ENCODE measurements around the gene BABAM2. TPM values are rescaled to one million over a fixed set of nuclear protein-coding genes. Genes with fewer than 3 reads are reported as not detected.

The BABAM2 gene
- total and polyA plus RNA-seq, 9 of the 15 experiments (the other 6 are each of a cell fraction or from before 2014, with no cell fraction given): 10.9 to 37.4 (median 25.6) TPM

DNA sequence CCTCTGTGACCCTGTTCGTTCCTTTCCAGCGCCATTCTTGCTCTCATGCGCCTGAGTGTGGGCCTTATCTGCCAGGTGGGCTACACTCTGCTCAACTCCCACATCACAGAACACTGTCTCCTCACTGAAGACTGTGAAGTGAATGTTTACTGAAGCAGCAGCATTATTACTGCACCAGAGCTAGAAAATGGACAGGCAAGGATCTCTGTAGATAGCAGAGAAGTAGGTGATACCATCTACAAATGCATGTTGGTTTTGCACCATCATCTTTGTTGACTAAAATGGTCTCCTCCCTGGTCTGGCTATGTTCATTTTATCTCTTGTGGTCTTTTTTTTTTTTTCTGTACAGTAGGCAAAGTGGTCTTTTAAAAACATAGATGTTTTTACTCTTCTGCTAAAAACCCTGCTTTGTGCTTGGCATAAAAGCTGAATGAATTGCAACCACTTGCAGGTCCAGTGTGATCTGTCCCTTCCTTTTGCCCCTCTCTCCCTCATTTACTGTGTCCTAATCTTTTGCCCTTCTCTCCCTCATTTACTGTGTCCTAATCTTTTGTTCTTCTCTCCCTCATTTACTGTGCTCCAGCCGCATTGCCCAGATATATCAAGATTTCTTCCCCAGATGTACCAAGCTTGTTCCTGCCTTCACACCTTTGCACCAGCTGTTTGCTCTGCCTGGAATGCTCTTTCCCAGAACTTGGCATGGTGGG lies 35.4 kb downstream of the BABAM2 start (continued):
- TF ChIP-seq, protein P1, sequence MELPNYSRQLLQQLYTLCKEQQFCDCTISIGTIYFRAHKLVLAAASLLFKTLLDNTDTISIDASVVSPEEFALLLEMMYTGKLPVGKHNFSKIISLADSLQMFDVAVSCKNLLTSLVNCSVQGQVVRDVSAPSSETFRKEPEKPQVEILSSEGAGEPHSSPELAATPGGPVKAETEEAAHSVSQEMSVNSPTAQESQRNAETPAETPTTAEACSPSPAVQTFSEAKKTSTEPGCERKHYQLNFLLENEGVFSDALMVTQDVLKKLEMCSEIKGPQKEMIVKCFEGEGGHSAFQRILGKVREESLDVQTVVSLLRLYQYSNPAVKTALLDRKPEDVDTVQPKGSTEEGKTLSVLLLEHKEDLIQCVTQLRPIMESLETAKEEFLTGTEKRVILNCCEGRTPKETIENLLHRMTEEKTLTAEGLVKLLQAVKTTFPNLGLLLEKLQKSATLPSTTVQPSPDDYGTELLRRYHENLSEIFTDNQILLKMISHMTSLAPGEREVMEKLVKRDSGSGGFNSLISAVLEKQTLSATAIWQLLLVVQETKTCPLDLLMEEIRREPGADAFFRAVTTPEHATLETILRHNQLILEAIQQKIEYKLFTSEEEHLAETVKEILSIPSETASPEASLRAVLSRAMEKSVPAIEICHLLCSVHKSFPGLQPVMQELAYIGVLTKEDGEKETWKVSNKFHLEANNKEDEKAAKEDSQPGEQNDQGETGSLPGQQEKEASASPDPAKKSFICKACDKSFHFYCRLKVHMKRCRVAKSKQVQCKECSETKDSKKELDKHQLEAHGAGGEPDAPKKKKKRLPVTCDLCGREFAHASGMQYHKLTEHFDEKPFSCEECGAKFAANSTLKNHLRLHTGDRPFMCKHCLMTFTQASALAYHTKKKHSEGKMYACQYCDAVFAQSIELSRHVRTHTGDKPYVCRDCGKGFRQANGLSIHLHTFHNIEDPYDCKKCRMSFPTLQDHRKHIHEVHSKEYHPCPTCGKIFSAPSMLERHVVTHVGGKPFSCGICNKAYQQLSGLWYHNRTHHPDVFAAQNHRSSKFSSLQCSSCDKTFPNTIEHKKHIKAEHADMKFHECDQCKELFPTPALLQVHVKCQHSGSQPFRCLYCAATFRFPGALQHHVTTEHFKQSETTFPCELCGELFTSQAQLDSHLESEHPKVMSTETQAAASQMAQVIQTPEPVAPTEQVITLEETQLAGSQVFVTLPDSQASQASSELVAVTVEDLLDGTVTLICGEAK (IDR thresholded peaks at IDR 0.05): 0 out of 2 replicates have a peak, but pooled peaks have one; percentile 25
- TF ChIP-seq, protein P1 (CRISPR knock-in tag; IDR thresholded peaks at IDR 0.05): no peak
- TF ChIP-seq MCM7 (IDR thresholded peaks at IDR 0.05): no peak
- TF ChIP-seq NR2C1 (IDR thresholded peaks at IDR 0.05): no peak
- no peak for TF ChIP-seq NR2C1 (tag; IDR thresholded peaks at IDR 0.05)
- TF ChIP-seq CBFA2T3 (IDR thresholded peaks at IDR 0.05): peak; percentile 60
- peak; percentile 97 for TF ChIP-seq NFE2 (IDR thresholded peaks at IDR 0.05; ENCODE audit: low read depth)
- TF ChIP-seq, protein P2, sequence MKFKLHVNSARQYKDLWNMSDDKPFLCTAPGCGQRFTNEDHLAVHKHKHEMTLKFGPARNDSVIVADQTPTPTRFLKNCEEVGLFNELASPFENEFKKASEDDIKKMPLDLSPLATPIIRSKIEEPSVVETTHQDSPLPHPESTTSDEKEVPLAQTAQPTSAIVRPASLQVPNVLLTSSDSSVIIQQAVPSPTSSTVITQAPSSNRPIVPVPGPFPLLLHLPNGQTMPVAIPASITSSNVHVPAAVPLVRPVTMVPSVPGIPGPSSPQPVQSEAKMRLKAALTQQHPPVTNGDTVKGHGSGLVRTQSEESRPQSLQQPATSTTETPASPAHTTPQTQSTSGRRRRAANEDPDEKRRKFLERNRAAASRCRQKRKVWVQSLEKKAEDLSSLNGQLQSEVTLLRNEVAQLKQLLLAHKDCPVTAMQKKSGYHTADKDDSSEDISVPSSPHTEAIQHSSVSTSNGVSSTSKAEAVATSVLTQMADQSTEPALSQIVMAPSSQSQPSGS (CRISPR knock-in tag; IDR thresholded peaks at IDR 0.05): no peak
- TF ChIP-seq HDAC6 (IDR thresholded peaks at IDR 0.05; ENCODE audit: low read depth, low read length): no peak
- TF ChIP-seq SMARCC2 (IDR thresholded peaks at IDR 0.05; ENCODE audit: low read depth): peak; percentile 82; the same call in 1 of the 2 replicates
- TF ChIP-seq CTBP1 (IDR thresholded peaks at IDR 0.05; ENCODE audit: borderline replicate concordance): peak; percentile 91
